Mammary epithelial cell (primary cell): Measurements from ENCODE around the gene RALGPS2.

ENCODE experiments used
- EZH2 ChIP-seq: IDR thresholded peaks from 2 replicates; pipeline ENCODE4 v1.6.1; 2012; ENCODE audit warnings: low read length, inconsistent platforms, borderline replicate concordance
- TF ChIP-seq, protein P1 (sequence below), 2 donors: IDR thresholded peaks in 1 of 2; conservative IDR thresholded peaks in 1 of 2; 2 replicates each; pipeline ENCODE4 v1.5.1; 2011 to 2012; ENCODE audit warnings: inconsistent platforms in 2 of 2, low read length in 2 of 2, mild to moderate bottlenecking in 2 of 2, control low read depth in 1 of 2, low read depth in 1 of 2; ENCODE audit not compliant: insufficient read depth in 1 of 2; ENCODE audit errors: extremely low read depth in 1 of 2

DNA sequence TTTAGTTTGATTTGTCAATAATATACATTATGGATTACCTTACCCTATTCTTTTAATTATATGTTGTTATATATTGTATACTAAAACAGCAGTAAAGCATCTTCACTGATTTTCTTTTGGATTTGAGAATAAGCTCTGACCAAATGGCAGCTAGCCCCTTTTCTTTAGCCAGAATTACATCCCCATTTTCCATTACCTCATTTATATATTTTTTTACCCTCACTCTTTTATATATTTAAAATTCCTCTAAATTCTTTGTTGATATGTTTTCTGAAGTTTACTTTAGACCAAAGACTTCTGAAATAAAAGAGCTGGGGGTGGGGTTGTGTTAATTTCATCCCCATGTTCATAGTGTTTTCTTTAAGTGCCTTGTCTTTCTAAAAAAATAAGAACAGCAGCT is 121.3 kb downstream of the RALGPS2 start:
- TF ChIP-seq, protein P1, sequence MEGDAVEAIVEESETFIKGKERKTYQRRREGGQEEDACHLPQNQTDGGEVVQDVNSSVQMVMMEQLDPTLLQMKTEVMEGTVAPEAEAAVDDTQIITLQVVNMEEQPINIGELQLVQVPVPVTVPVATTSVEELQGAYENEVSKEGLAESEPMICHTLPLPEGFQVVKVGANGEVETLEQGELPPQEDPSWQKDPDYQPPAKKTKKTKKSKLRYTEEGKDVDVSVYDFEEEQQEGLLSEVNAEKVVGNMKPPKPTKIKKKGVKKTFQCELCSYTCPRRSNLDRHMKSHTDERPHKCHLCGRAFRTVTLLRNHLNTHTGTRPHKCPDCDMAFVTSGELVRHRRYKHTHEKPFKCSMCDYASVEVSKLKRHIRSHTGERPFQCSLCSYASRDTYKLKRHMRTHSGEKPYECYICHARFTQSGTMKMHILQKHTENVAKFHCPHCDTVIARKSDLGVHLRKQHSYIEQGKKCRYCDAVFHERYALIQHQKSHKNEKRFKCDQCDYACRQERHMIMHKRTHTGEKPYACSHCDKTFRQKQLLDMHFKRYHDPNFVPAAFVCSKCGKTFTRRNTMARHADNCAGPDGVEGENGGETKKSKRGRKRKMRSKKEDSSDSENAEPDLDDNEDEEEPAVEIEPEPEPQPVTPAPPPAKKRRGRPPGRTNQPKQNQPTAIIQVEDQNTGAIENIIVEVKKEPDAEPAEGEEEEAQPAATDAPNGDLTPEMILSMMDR (conservative IDR thresholded peaks at IDR 0.05 in 1 of 2, IDR thresholded peaks at IDR 0.05 in 1 of 2; ENCODE audit: extremely low read depth in 1 of 2, insufficient read depth in 1 of 2, low read depth in 1 of 2, low read length in 2 of 2), result no peak
- TF ChIP-seq EZH2, result no peak
